IMR-90 (cell line): Measurements from ENCODE around the gene CTNND2. TPM values are rescaled to one million over a fixed set of nuclear protein-coding genes. Genes with fewer than 3 reads are reported as not detected.

Source experiments
- ATAC-seq: fragments of 200-7000 bp; cut with Tn5 transposase; 2 replicates; pipeline ENCODE4 v1.9.1; 2020; ENCODE audit warnings: low read depth, mild to moderate bottlenecking, moderate library complexity
- BruUV-seq: library from RNA; stranded (reverse); fragments of 400-500 nt; replicated peaks from 2 replicates; lab custom pipeline; 2021; lab: Mats Ljungman, UMichigan
- CTCF ChIA-PET: fragments of 300-600 bp; formaldehyde crosslinking; extraction: SDS; loops from one replicate; lab custom pipeline; 2021; ENCODE audit warnings: antibody characterized with exemption; lab: Yijun Ruan, JAX
- POLR2A ChIA-PET: fragments of 300-600 bp; sonication (Branson Sonifier 250); formaldehyde crosslinking; loops from one replicate; lab custom pipeline; 2022; ENCODE audit warnings: antibody characterized with exemption; ENCODE audit not compliant: unreplicated experiment; lab: Charles Lee
- DNase-seq: peaks from one replicate; pipeline ENCODE4 v3.0.0; 2013
- H2AFZ ChIP-seq: replicated peaks from 2 replicates; pipeline ENCODE3; 2013; ENCODE audit warnings: low read length, mild to moderate bottlenecking; ENCODE audit not compliant: poor library complexity
- H2AK5ac ChIP-seq: 2 replicates; pipeline ENCODE4 v1.6.1; 2013; ENCODE audit warnings: low read depth, low read length, inconsistent platforms
- H2AK9ac ChIP-seq: replicated peaks from 2 replicates; pipeline ENCODE3; 2013; ENCODE audit warnings: mild to moderate bottlenecking, low read depth, low read length, moderate library complexity; ENCODE audit not compliant: poor library complexity
- H2BK120ac ChIP-seq: 2 replicates; pipeline ENCODE4 v1.6.1; 2013; ENCODE audit warnings: low read depth, low read length, inconsistent platforms
- H2BK15ac ChIP-seq: 3 replicates; pipeline ENCODE4 v1.6.1; 2013; ENCODE audit warnings: low read depth, low read length, inconsistent platforms
- H2BK20ac ChIP-seq: 2 replicates; pipeline ENCODE4 v1.6.1; 2013; ENCODE audit warnings: low read depth, mild to moderate bottlenecking, inconsistent platforms, low read length, moderate library complexity
- H2BK5ac ChIP-seq: 2 replicates; pipeline ENCODE4 v1.6.1; 2013; ENCODE audit warnings: mild to moderate bottlenecking, low read depth, low read length, inconsistent platforms; ENCODE audit not compliant: poor library complexity, severe bottlenecking
- H3K14ac ChIP-seq: replicated peaks from 2 replicates; pipeline ENCODE4 v1.6.1; 2013; ENCODE audit warnings: low read depth, low read length, inconsistent platforms
- H3K18ac ChIP-seq: 2 replicates; pipeline ENCODE4 v1.6.1; 2013; ENCODE audit warnings: low read depth, low read length, control low read depth
- H3K23ac ChIP-seq: 2 replicates; pipeline ENCODE4 v1.6.1; 2013; ENCODE audit warnings: low read depth, low read length, inconsistent platforms
- H3K27ac ChIP-seq: 2 replicates; pipeline ENCODE4 v1.5.1; 2013; ENCODE audit warnings: mild to moderate bottlenecking, control low read depth, low read length; ENCODE audit not compliant: insufficient read depth
- H3K27me3 ChIP-seq: 2 replicates; pipeline ENCODE4 v1.6.1; 2013; ENCODE audit warnings: low read length; ENCODE audit not compliant: control insufficient read depth, insufficient read depth
- H3K36me3 ChIP-seq: 2 replicates; pipeline ENCODE4 v1.6.1; 2013; ENCODE audit warnings: low read length, mixed read lengths; ENCODE audit not compliant: control insufficient read depth, insufficient read depth
- H3K4ac ChIP-seq: 2 replicates; pipeline ENCODE4 v1.6.1; 2013; ENCODE audit warnings: low read depth, low read length, inconsistent platforms
- H3K4me1 ChIP-seq: 2 replicates; pipeline ENCODE4 v1.6.1; 2013; ENCODE audit warnings: low read length, mixed read lengths; ENCODE audit not compliant: control insufficient read depth, insufficient read depth
- H3K4me2 ChIP-seq: 2 replicates; pipeline ENCODE4 v1.6.1; 2013; ENCODE audit warnings: low read depth, mild to moderate bottlenecking, control low read depth, low read length, moderate library complexity
- H3K4me3 ChIP-seq: 2 replicates; pipeline ENCODE4 v1.5.1; 2013; ENCODE audit warnings: low read depth, mild to moderate bottlenecking, control low read depth, low read length, moderate library complexity; ENCODE audit not compliant: insufficient read depth
- H3K56ac ChIP-seq: 2 replicates; pipeline ENCODE4 v1.6.1; 2013; ENCODE audit warnings: low read length, inconsistent platforms; ENCODE audit not compliant: insufficient read depth; ENCODE audit errors: extremely low read depth
- H3K79me1 ChIP-seq, 2 experiments: 2 replicates each; pipeline ENCODE4 v1.6.1; 2013; ENCODE audit warnings: low read length in 2 of 2, inconsistent platforms in 1 of 2, low read depth in 1 of 2
- H3K9ac ChIP-seq: 2 replicates; pipeline ENCODE4 v1.6.1; 2013; ENCODE audit warnings: low read depth, low read length, control low read depth
- H3K9me1 ChIP-seq: 2 replicates; pipeline ENCODE4 v1.6.1; 2013; ENCODE audit warnings: low read length, inconsistent platforms; ENCODE audit not compliant: insufficient read depth
- H3K9me3 ChIP-seq: 2 replicates; pipeline ENCODE4 v1.6.1; 2013; ENCODE audit warnings: low read length; ENCODE audit not compliant: control insufficient read depth, insufficient read depth
- H4K20me1 ChIP-seq: 2 replicates; pipeline ENCODE4 v1.6.1; 2013; ENCODE audit warnings: low read length, inconsistent platforms; ENCODE audit not compliant: insufficient read depth
- H4K5ac ChIP-seq: 2 replicates; pipeline ENCODE4 v1.6.1; 2013; ENCODE audit warnings: mild to moderate bottlenecking, low read depth, low read length, control low read depth
- H4K8ac ChIP-seq, 2 experiments: 2 replicates each; pipeline ENCODE4 v1.6.1; 2013; ENCODE audit warnings: low read depth in 2 of 2, low read length in 2 of 2, control low read depth in 1 of 2, inconsistent platforms in 1 of 2
- H4K91ac ChIP-seq: 2 replicates; pipeline ENCODE4 v1.6.1; 2013; ENCODE audit warnings: low read depth, low read length, inconsistent platforms; ENCODE audit not compliant: insufficient read depth
- FOS ChIP-seq: fragments of 150-350 bp; IDR thresholded peaks from 2 replicates; pipeline ENCODE4 v1.6.1; 2016; ENCODE audit warnings: low read depth, low read length
- MAZ ChIP-seq: IDR thresholded peaks from 2 replicates; pipeline ENCODE4 v1.6.1; 2012; ENCODE audit warnings: low read depth, mild to moderate bottlenecking, low read length, improper control_type of control experiment, moderate library complexity, borderline replicate concordance
- MXI1 ChIP-seq: IDR thresholded peaks from 2 replicates; pipeline ENCODE4 v1.6.1; 2012; ENCODE audit warnings: low read depth, mild to moderate bottlenecking, low read length, moderate library complexity, borderline replicate concordance
- SMC3 ChIP-seq: fragments of 150-350 bp; IDR thresholded peaks from 2 replicates; pipeline ENCODE4 v1.6.1; 2016; ENCODE audit warnings: low read depth, mild to moderate bottlenecking, antibody characterized with exemption, low read length, moderate library complexity
- WGBS, 2 experiments: methylation state at CpG; one replicate each; pipeline versions ENCODE4 v1.1.5 to v1.1.7; 2013; ENCODE audit warnings: missing lambda C conversion rate in 2 of 2; ENCODE audit not compliant: insufficient read length in 1 of 2; ENCODE audit errors: extremely low coverage in 2 of 2; 5-methylcytosine and 5-hydroxymethylcytosine counted together
- dilution Hi-C: fragments of 300-500 bp; cut with HindIII; formaldehyde crosslinking; loops from one replicate; pipeline ENCODE4 v1.14.3; 2018; ENCODE audit warnings: low sequenced_read_pairs; ENCODE audit not compliant: unreplicated experiment
- in situ Hi-C: fragments of 300-500 bp; cut with MboI; formaldehyde crosslinking; loops from 3 replicates; pipeline ENCODE4 v1.14.3; 2019; ENCODE audit warnings: low sequenced_read_pairs, inconsistent platforms, mixed read lengths
- intact Hi-C: fragments of 100-400 bp; cut with micrococcal nuclease; formaldehyde crosslinking; loops from 2 replicates; pipeline ENCODE4 v1.10.0; 2022
- polyA plus RNA-seq, 3 experiments: library from polyadenylated mRNA; depleted of rRNA; stranded (reverse); fragments of >200 nt; gene quantifications; 2 replicates each; pipeline ENCODE4 v1.2.3, GENCODE V29; 2012; ENCODE audit warnings: low replicate concordance in 1 of 3
- total RNA-seq: library from RNA; depleted of rRNA; stranded (reverse); fragments of >200 nt; gene quantifications from 2 replicates; pipeline ENCODE4 v1.2.3, GENCODE V29; 2012

The CTNND2 gene
- total and polyA plus RNA-seq, 2 of the 4 experiments (the other 2 are of a cell fraction) = not detected

DNA sequence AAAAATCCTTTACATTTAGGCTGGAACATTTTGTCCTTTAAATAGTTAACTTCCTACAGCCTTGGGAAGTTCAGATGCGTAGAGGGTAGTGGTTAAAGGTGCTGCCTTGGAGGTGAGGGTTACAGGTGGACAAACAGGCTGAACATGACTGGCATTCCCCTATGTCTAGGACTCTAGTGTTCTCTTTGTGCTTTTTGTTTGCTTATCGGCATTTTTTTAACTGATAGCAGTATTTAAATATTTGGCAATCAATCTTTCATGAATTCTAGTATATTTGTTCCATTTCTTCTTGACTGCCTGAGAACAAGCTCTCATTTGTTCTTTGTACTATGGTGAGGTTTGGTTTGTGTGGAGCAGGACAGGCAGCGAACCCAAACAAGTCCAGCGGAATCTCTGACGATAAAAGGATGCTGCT, 307.6 kb downstream of the CTNND2 start:
- Histone ChIP-seq H2BK120ac (no peak overlapping the region), H3K27me3 (no peaks in the 10 kb centered on the region), H3K4ac (no peak overlapping the region), H3K14ac (no peak overlapping the region), H2AK9ac (no peak overlapping the region), H3K9me1 (no peaks in the 10 kb centered on the region), H2BK15ac (no peak overlapping the region), H3K9ac (no peak overlapping the region), H4K91ac (no peak overlapping the region), H3K4me2 (no peak overlapping the region), H3K4me1 (no peaks in the 10 kb centered on the region), H3K18ac (no peak overlapping the region), H4K8ac (no peak overlapping the region), H2AK5ac (no peak overlapping the region), H3K36me3 (no peaks in the 10 kb centered on the region), H3K23ac (no peak overlapping the region), H2AFZ (no peak overlapping the region), H2BK20ac (no peak overlapping the region), H3K79me1 (no peaks in the 10 kb centered on the region), H2BK5ac (no peak overlapping the region), H3K56ac (no peak overlapping the region), H3K9me3 (0 out of 2 replicates have a peak, but pooled peaks cover 2% of the 10 kb centered on the region), H4K5ac (no peak overlapping the region), H3K27ac (no peak overlapping the region), H4K20me1 (no peaks in the 10 kb centered on the region), H3K4me3 (no peak overlapping the region)
- TF ChIP-seq FOS = no peak
- no peak for TF ChIP-seq SMC3
- no peak for TF ChIP-seq MXI1
- TF ChIP-seq MAZ = no peak
- ATAC-seq (no peak), DNase-seq (no peak)
- 80% methylated on average over 2 of the region's 5 CpGs; no CpG with 5 or more reads in 1 of the 2 experiments for WGBS, 2 experiments
- ChIA-PET CTCF (interaction anchor here (0.6 kb wide), 1 partner anchor 1377 kb away, joined by 6 read pairs; no protein-coding TSS in a partner anchor), POLR2A (no interaction called here)
- in situ Hi-C loops (no loop called here), dilution Hi-C loops (no loop called here), intact Hi-C loops (no loop called here)
- BruUV-seq = no TSS peak
